GM12878 (cell line): ENCODE results near the gene PIMREG. TPM values are rescaled to one million over a fixed set of nuclear protein-coding genes. Genes with fewer than 3 reads are reported as not detected.
"Not testable (repeated sequence)": the region's sequence is repeated elsewhere in the genome, so short reads cannot be mapped to it uniquely, and the experiment has no call there.

Source experiments
- ATAC-seq: fragments of 200-7000 bp; cut with Tn5 transposase; 3 replicates; pipeline ENCODE4 v1.9.1; 2020; ENCODE audit warnings: mild to moderate bottlenecking, moderate library complexity
- BruUV-seq: library from RNA; stranded (reverse); fragments of 400-500 nt; replicated peaks from 2 replicates; lab custom pipeline; 2021; lab: Mats Ljungman, UMichigan
- CTCF ChIA-PET: fragments of 300-600 bp; sonication (Branson Sonifier 250); formaldehyde crosslinking; extraction: SDS; loops from one replicate; lab custom pipeline; 2021; ENCODE audit warnings: inconsistent platforms; lab: Yijun Ruan, JAX
- POLR2A ChIA-PET: fragments of 350-600 bp; formaldehyde crosslinking; extraction: SDS; loops from one replicate; lab custom pipeline; 2021; ENCODE audit warnings: inconsistent platforms; lab: Charles Lee
- RAD21 ChIA-PET: fragments of 300-600 bp; sonication (Branson Sonifier 250); formaldehyde crosslinking; loops from one replicate; lab custom pipeline; 2023; ENCODE audit warnings: antibody characterized with exemption; ENCODE audit not compliant: unreplicated experiment; lab: Charles Lee
- SMC1A ChIA-PET: fragments of 300-600 bp; sonication (Branson Sonifier 250); formaldehyde crosslinking; loops from one replicate; lab custom pipeline; 2023; ENCODE audit not compliant: unreplicated experiment, uncharacterized antibody; lab: Charles Lee
- DNase-seq: peaks from one replicate; pipeline ENCODE4 v3.0.0-alpha.2; 2011; ENCODE audit warnings: low read depth, low spot score
- FAIRE-seq: peaks from 3 replicates; lab custom pipeline; 2011; peaks lifted over from hg19 to GRCh38; lab: Jason Lieb, UNC
- H2AFZ ChIP-seq: 2 replicates; pipeline ENCODE4 v1.6.0; 2011; ENCODE audit warnings: low read depth, low read length, control low read depth; ENCODE audit not compliant: control insufficient read depth
- H3K27ac ChIP-seq: 2 replicates; pipeline ENCODE4 v1.5.1; 2011; ENCODE audit warnings: control low read depth; ENCODE audit not compliant: control insufficient read depth, insufficient read depth
- H3K27me3 ChIP-seq, 2 experiments: replicated peaks in 1 of 2; 2 replicates each; pipeline versions ENCODE4 v1.6.0 to v1.6.1; 2011; ENCODE audit warnings: low read length in 1 of 2; ENCODE audit not compliant: control insufficient read depth in 2 of 2, insufficient read depth in 2 of 2
- H3K36me3 ChIP-seq, 2 experiments: 2 replicates each; pipeline ENCODE4 v1.5.1; 2011; ENCODE audit warnings: low read length in 1 of 2; ENCODE audit not compliant: control insufficient read depth in 2 of 2, insufficient read depth in 2 of 2
- H3K4me1 ChIP-seq: 2 replicates; pipeline ENCODE4 v1.6.1; 2011; ENCODE audit warnings: mild to moderate bottlenecking, low read length, moderate library complexity, mixed read lengths; ENCODE audit not compliant: control insufficient read depth, insufficient read depth
- H3K4me2 ChIP-seq: 2 replicates; pipeline ENCODE4 v1.6.0; 2011; ENCODE audit warnings: control low read depth; ENCODE audit not compliant: control insufficient read depth, insufficient read depth
- H3K4me3 ChIP-seq: fragments of 200-600 bp; sonication (generic); 2 replicates; pipeline ENCODE4 v1.5.1; 2016
- H3K79me2 ChIP-seq: 2 replicates; pipeline ENCODE4 v1.6.0; 2011; ENCODE audit warnings: low read length; ENCODE audit not compliant: control insufficient read depth, insufficient read depth
- H3K9ac ChIP-seq: 2 replicates; pipeline ENCODE4 v1.8.0; 2011; ENCODE audit warnings: low read length, control low read depth, mixed read lengths; ENCODE audit not compliant: control insufficient read depth, insufficient read depth
- H3K9me3 ChIP-seq: replicated peaks from 3 replicates; pipeline ENCODE4 v1.5.1; 2011; ENCODE audit warnings: mild to moderate bottlenecking, low read length; ENCODE audit not compliant: control insufficient read depth, insufficient read depth
- H4K20me1 ChIP-seq: 2 replicates; pipeline ENCODE4 v1.6.0; 2011; ENCODE audit not compliant: control insufficient read depth, insufficient read depth
- CBX5 ChIP-seq: sonication (generic); IDR thresholded peaks from 2 replicates; pipeline ENCODE4 v1.6.1; 2016; ENCODE audit warnings: low read depth, moderate library complexity, mild to moderate bottlenecking, inconsistent platforms
- HDGF ChIP-seq: fragments of 450-650 bp; IDR thresholded peaks from 2 replicates; pipeline ENCODE4 v1.6.1; 2016; ENCODE audit warnings: antibody characterized with exemption
- LARP7 ChIP-seq: fragments of 450-650 bp; IDR thresholded peaks from 2 replicates; pipeline ENCODE4 v1.6.1; 2017; ENCODE audit warnings: mild to moderate bottlenecking
- MYC ChIP-seq: IDR thresholded peaks from 2 replicates; pipeline ENCODE4 v1.6.1; 2011; ENCODE audit warnings: mild to moderate bottlenecking, low read length, moderate library complexity, inconsistent platforms; ENCODE audit not compliant: insufficient read depth, insufficient replicate concordance, insufficient read length, severe bottlenecking
- WGBS: methylation state at CpG from one replicate; pipeline ENCODE4 v1.1.6; 2016; ENCODE audit warnings: low lambda C conversion rate; ENCODE audit not compliant: insufficient replicate concordance, insufficient coverage; ENCODE audit errors: missing lambda C conversion rate; 5-methylcytosine and 5-hydroxymethylcytosine counted together
- in situ Hi-C: fragments of 300-500 bp; cut with MboI; formaldehyde crosslinking; loops from 9 replicates; pipeline ENCODE4 v1.14.3; 2018; ENCODE audit warnings: mixed read lengths
- intact Hi-C: fragments of 100-400 bp; cut with micrococcal nuclease; formaldehyde crosslinking; loops from one replicate; pipeline ENCODE4 v1.14.2; 2022; ENCODE audit not compliant: unreplicated experiment
- polyA plus RNA-seq, 11 experiments: library from polyadenylated mRNA; depleted of rRNA in 4 of 11; unstranded in 6 of 11; stranded (reverse) in 5 of 11; fragments of >200 nt; fragmentation: Nextera tagmentation in 4 of 11; fragmentation: Illumina TruSeq in 1 of 11; extraction: Ambion mirVana in 4 of 11; extraction: Trizol in 1 of 11; gene quantifications; 1 replicate in 1 of 11; 2 replicates in 10 of 11; pipeline versions ENCODE4 v1.2.1 to v1.2.3, GENCODE V29; 2011 to 2016; ENCODE audit warnings: inconsistent platforms in 2 of 11, missing spikeins in 2 of 11, low read depth in 1 of 11
- total RNA-seq, 4 experiments: library from RNA; depleted of rRNA in 3 of 4; stranded (reverse); fragments of >200 nt in 3 of 4; fragmentation: Illumina TruSeq in 1 of 4; extraction: Trizol in 1 of 4; gene quantifications; 2 replicates each; pipeline versions ENCODE4 v1.2.1 to v1.2.3, GENCODE V29; 2013 to 2021
- TF ChIP-seq, protein P1 (sequence below): fragments of 450-650 bp; formaldehyde crosslinking; IDR thresholded peaks from 2 replicates; pipeline ENCODE4 v1.4.0; 2022; ENCODE audit warnings: mild to moderate bottlenecking, moderate library complexity

Gene PIMREG
- total and polyA plus RNA-seq, 10 of the 15 experiments (the other 5 are each of a cell fraction or from before 2014, with no cell fraction given): 2.8 to 35.8 (median 25.2) TPM

DNA sequence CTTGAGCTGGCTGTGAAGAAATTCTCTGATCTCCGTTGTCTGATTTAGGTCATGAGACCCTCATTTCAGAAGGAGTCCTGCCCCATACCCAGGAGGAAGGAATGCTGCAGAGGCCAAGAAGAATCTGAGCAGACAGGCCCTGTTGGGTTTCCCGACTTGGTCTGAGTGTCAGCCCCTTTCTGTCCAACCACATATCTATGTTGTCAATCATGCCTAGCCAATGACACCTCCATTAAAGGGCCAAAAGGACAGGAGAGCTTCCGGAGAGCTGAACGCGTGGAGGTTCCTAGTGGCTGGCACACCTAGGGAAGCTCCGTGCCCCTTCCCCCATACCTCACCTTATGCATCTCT is 37.8 kb downstream of the PIMREG start:
- no TSS peak for BruUV-seq
- peaks cover 0 to 12% of the 10 kb centered on the region in 2 experiments; a peak in 3 of 4 replicates for H3K27me3 ChIP-seq
- CTCF ChIA-PET: no interaction called here
- TF ChIP-seq, protein P1, sequence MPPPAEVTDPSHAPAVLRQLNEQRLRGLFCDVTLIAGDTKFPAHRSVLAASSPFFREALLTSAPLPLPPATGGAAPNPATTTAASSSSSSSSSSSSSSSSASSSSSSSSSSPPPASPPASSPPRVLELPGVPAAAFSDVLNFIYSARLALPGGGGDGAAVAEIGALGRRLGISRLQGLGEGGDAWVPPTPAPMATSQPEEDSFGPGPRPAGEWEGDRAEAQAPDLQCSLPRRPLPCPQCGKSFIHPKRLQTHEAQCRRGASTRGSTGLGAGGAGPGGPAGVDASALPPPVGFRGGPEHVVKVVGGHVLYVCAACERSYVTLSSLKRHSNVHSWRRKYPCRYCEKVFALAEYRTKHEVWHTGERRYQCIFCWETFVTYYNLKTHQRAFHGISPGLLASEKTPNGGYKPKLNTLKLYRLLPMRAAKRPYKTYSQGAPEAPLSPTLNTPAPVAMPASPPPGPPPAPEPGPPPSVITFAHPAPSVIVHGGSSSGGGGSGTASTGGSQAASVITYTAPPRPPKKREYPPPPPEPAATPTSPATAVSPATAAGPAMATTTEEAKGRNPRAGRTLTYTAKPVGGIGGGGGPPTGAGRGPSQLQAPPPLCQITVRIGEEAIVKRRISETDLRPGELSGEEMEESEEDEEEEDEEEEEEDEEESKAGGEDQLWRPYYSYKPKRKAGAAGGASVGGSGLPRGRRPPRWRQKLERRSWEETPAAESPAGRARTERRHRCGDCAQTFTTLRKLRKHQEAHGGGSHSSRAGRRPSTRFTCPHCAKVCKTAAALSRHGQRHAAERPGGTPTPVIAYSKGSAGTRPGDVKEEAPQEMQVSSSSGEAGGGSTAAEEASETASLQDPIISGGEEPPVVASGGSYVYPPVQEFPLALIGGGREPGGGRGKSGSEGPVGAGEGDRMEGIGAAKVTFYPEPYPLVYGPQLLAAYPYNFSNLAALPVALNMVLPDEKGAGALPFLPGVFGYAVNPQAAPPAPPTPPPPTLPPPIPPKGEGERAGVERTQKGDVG (CRISPR knock-in tag): no peak
- TF ChIP-seq HDGF: no peak
- no peak for TF ChIP-seq CBX5
- TF ChIP-seq MYC: no peak
- no peak for TF ChIP-seq LARP7
- no peaks in the 10 kb centered on the region for H3K36me3 ChIP-seq
- H3K79me2 ChIP-seq: no peaks in the 10 kb centered on the region
- H3K4me1 ChIP-seq: no peaks in the 10 kb centered on the region
- H3K4me2 ChIP-seq: no peak overlapping the region
- intact Hi-C loops (no loop called here), in situ Hi-C loops (no loop called here)
- POLR2A ChIA-PET: interaction anchor here (1.1 kb wide), 1 partner anchor 9 kb away, joined by 6 read pairs; no protein-coding TSS in a partner anchor
- H4K20me1 ChIP-seq: no peaks in the 10 kb centered on the region
- no peaks in the 10 kb centered on the region for H3K9me3 ChIP-seq
- no peak overlapping the region for H3K27ac ChIP-seq
- H3K9ac ChIP-seq: no peak overlapping the region
- no peak overlapping the region for H3K4me3 ChIP-seq
- FAIRE-seq: no peak
- no peak for DNase-seq
- RAD21 ChIA-PET: no interaction called here
- no peak for ATAC-seq
- WGBS: 66% methylated on average over 6 of the region's 6 CpGs
- H2AFZ ChIP-seq: no peak overlapping the region
- SMC1A ChIA-PET: no interaction called here

DNA sequence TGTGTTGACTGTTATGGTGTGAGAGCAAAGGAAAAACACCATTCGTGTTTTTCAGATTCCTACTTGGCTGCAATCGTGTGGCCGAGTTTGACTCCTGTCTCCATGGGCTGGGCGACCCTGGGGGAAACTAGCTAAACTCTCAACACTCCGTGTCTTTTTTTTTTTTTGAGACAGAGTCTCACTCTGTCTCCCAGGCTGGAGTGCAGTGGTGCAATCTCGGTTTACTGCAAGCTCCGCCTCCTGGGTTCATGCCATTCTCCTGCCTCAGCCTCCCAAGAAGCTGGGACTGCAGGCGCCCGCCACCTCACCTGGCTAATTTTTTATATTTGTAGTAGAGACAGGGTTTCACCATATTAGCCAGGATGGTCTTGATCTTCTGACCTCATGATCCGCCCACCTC is 38.5 kb downstream of the PIMREG start:
- not testable (repeated sequence) for H4K20me1 ChIP-seq

More for the DNA sequence above, 38.5 kb downstream of the PIMREG start:
- RAD21 ChIA-PET, H3K4me3 ChIP-seq, H3K9me3 ChIP-seq, BruUV-seq, H3K9ac ChIP-seq, H3K27ac ChIP-seq, CTCF ChIA-PET, in situ Hi-C loops, H3K4me1 ChIP-seq, H3K36me3 ChIP-seq, FAIRE-seq, ATAC-seq, H3K4me2 ChIP-seq, H3K79me2 ChIP-seq, intact Hi-C loops, DNase-seq, H2AFZ ChIP-seq, SMC1A ChIA-PET: not testable (repeated sequence)
- POLR2A ChIA-PET: interaction anchor here (0.6 to 1.1 kb wide), 2 partner anchors 9 to 355 kb away, joined by 6 read pairs; no protein-coding TSS in a partner anchor
- H3K27me3 ChIP-seq: peaks cover 0 to 12% of the 10 kb centered on the region in 2 experiments; a peak in 3 of 4 replicates
- 30% methylated on average over 10 of the region's 10 CpGs for WGBS
